Glomerular visceral epithelial cell (primary cell): ENCODE results near the gene ATG101.
"Not testable (repeated sequence)": the region's sequence is repeated elsewhere in the genome, so short reads cannot be mapped to it uniquely, and the experiment has no call there.

Experiments used
- DNase-seq: peaks from one replicate; pipeline ENCODE4 v3.0.0-alpha.2; 2016; ENCODE audit errors: extremely low spot score

Gene ATG101

DNA sequence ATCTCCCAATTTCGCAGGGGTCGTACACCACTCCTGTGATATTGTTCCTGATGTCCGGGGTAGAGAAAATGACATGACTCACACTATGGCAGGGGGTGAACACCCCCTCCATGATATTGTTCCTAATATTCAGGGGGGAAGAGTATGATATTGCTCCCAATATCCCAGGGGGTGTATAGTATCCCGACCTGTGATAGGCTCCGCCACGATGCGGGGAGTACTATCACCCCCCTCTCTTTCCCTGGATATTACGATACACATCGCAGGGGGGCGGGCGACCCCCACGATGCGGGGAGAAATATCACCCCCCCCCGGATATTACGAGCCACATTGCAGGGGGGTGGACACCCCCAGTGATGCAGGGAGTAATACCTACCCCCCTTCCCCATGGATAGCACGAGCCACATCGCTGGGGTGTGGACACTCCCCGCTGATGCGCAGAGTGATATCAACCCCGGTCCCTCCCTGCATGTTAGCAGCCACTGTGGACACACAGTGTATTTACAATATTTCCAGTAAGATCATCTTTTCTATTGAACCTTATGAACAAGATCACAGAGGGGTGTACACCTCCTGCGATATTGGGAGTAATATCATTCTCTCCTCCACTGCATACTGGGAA lies 27.4 kb downstream of the ATG101 start:
- no peak for DNase-seq

DNA sequence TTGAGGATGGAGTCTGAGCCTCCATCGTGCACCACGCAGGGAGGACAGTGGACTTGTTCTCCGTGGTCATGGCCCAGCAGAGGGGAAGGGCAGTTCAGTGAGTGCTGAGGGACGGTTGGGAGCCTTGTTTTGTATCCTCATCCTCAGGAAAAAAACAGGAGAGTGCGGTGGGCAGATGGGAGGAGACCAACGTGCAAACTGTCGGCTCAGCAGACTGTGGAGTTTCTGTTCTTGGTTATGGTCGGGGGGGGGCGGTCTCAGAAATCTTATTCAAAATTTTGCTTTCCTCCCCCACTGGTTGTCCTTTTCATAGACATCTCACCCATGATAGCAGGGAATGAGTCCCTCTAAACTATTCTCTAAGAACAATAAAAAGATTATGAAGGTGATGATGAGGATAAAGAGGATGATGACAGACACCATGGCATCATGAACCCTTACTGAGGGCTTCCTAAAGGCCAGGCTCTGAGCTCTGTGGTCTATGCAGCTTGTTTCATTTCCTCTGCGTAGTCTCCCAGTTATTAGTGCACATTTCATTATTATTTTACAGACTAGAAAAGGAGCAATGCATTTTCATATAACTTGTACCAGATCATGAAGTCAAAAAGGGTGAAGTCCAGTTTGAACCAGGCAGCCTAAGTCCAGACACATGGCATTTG lies 34.8 kb downstream of the ATG101 start:
- not testable (repeated sequence) for DNase-seq

DNA sequence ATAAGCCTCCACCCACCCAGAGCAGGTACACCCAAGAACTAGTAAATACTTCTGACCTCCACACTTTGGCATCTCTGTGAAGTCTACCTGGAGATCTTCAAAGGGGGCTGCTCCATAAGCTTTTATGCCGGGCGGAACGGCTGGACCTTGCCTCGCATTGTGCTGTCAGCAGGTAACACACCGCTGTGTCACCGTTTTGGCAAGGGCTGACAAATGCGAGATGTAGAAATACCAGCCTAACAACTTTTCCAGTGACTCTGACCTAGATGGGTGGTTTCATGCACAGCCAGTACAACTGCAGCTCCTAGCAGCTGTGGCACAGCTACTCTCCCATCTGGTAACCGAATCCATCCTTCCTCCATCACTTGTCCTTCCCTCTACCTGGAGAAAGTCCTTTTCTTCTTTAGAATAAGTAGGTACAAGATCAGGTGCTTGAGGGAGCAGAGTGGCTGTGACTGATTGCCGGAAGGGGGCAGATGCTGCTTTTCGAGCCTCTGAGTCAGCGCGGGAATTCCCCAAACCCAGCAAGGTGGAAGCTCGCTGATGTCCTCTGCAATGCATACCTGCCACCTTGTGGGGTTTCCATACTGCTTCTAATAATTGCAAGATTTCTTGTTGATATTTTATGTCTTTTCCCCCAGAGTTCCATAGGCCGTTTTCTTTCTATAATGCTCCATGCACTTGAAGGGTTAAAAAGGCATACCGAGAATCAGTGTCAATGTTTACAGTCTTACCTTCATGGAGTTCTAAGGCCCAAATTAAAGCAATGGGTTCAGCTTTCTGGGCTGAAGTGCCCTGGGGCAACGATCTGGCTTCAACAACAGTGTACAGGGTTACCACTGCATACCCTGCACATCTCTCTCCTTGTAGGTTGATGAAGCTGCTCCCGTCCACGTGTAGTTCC lies 46.7 kb downstream of the ATG101 start:
- DNase-seq = peak; percentile 53

DNA sequence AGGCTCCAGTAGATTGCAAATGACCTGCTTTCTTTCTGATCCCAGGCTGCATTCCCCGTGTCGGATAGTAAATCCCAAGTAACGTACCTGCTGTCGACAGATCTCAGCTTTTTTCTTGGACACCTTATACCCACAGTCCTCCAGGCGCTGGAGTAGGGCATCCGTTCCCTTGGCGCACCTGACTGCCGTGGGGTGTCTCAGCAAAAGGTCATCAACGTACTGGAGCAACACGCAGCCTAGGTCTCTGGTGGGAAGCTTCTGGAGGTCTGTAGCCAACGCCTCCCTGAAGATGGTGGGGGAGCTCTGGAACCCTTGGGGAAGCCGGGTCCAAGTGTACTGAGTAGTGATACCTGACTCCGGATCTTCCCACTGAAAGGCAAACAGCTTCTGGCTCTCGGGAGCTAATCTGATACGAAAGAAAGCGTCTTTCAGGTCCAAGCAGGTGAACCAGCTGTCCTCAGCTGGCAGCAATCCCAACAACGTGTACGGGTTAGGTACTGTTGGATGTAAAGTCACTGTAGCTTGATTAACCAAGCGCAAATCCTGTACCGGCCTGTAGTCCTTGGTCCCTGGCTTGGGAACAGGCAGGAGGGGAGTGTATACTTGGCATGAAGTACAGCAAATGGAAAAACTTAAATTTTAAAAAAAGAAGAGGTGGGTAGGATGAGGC lies 48.2 kb downstream of the ATG101 start:
- peak; percentile 49 for DNase-seq

DNA sequence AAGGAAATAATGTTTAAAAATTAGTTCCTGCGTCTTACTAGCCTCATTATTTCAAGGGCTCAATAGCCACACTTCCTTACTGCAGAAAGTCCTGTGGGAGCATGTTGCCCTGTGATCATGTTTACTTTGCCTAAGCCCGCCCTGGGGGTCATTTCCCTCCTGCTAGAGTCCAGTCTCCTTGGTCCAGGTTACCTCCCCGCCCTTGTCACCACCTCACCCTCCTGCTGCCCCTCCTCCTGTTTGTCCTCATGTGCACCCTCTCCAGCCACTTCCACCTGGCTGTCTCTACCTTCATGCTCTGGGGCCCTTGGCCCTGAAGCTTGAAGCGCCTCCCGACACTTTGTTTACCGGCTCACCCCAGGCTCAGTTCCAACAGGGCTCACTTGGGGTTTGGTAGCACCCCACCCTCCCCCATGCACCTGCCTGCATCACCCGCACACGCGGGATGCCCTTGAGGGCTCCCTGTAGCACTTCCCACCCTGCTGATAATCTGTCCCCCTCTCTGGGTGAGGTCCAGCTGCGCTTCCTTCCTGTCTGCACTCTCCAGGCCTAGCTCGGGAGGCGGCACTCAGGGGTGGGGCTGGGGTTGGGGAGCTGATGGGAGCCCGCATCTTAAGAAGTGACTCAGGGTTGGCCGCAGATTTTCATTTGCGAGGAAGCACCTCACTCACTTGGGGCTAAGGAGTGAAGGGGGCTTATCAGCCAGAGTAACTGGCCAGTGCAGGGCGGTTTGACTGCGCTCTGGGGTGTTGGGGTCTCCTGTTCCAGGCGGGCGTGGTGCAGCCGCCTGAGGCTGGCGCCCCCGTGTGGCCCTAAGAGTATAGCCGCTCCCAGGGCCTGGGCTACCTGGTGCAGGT lies 49.8 kb downstream of the ATG101 start:
- peak; percentile 53 for DNase-seq

DNA sequence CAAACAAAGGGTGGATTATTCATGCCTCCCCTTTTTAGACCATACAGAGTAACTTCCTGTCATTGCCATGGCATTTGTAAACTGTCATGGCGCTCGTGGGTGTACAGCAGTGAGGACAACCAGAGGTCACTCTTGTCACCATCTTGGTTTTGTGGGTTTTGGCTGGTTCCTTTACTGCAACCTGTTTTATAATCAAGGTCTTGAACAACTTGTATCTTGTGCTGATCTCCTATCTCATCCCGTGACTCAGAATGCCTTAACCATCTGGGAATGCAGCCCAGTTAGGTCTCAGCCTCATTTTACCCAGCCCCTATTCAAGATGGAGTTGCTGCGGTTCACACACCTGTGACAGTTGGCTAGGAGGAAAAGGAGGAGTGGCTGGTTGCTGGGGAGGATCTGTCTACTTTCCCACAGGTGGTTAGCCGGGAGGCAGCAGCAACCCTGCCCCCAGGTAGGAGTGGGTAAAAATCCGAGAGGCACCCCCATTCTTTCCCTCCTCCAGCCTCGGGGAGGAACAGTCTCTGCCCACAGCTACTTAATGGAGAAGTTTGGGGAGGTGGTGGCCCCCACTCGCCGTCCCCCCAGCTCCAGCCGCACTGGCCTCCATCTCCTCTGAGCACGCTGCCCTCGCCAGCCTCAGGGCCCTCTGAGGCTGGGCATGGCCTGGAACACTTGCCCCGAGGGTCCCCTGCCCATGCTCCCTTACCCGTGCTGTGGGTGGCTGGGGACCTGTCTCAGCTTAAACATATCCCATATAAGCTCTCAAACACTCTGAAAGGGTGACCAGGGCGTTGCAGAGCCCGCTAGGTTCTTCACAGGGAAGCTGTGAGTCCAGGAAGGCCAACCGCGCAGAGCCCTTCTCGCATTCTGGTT lies 51.4 kb downstream of the ATG101 start:
- DNase-seq = no peak

DNA sequence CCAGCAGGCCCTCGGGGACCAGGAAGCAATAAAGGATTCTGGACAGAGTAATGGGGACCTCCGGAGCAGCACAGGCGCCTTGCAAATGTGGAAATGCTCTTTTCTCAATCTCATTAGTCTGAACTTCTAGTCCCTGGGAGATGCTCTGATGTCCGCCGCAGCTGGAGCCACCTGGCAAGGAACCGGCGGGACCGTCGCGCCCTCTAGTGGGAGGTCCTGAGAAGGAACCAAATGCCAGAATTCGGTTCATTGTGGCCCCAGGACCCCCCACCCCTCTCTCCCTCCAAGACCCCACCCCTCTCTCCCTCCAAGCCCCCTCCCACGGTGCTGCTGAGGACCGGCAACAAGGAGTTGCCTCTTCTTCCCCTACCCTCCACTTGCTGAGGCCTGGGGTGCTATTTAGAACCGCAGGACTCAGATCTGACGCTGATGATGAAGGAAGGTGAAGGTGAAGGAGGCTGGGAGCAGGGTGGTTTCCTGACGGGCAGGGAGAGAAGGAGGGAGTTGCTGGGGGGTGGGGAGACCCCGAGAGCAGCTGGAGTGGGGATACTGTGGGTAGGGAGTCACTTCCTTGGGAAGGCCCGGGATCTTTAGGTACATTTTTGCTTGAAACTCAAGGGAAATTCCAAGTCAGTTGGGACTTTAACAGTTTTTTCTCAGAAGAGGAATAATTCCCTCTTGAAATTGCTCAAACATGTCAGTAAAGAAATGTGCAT lies 52.2 kb downstream of the ATG101 start:
- peak; percentile 46 for DNase-seq

DNA sequence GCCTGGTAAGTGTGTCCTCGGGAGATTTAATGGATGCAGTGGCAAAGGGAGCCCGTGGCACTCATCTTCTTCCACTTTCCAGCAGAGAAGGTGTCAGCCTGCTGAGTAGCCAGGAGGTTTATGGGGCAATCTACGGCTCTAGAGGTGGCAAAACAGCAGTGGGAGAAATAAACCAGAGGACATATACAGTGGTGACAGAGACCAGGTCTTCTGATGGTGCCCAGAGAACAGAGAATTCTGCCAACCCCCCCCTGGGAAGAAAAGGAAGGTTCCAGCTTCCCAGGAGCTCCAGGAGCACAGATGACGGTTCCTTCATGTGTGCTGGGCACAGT lies 52.7 kb downstream of the ATG101 start:
- no peak for DNase-seq

DNA sequence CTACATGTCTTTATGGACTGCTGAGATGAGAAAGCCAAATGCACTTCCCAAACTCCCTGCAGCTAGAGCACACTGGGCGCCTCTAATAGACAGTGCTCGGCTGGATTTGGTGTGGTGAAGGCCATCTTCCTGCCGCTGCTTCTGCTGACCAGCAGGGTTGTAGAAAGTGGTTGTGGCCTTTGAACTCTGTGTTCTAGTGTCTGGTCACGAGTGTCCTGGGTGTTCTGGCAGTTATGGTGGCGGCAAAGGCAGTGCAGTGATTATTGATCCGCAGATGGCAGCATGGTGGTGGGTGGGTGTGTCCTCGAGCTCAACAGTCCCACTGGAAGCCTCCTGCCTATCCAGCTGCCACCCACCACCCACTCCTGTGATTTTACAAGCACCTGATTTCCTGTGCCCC lies 53.1 kb downstream of the ATG101 start:
- DNase-seq = no peak

DNA sequence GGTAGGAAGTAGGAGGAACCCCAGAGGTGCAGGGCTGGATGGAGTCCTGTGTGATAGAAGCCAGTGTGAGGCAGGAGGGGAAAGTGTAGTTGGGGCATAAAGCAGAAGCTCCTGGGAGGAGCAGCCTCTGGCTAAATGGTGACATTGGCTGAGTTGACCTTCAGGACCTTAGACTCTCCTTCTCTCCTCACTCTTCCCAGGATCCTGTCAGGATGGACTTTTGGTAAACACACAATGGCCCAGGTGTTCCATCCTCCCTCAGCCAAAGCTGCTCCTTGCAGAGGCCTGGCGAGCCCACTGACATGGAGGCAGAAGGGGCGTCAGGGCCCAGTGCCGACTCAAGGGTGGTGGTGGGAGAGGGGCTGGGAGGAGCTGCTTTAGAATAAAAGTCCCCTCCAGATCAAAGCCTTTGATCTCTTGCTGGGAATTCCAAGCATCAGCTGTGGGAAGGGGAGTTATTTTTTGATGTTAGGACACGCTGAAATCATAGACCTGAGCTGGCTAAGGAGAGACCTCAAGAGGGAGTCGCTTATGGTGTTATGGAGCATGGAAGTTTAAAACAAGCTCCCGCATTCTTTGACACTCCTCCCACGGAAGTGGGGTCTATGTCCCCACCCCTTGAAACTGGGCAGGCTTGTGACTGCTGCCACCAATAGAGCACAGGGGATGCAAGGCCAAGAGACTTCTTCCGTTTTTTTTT lies 53.9 kb downstream of the ATG101 start:
- DNase-seq = no peak

DNA sequence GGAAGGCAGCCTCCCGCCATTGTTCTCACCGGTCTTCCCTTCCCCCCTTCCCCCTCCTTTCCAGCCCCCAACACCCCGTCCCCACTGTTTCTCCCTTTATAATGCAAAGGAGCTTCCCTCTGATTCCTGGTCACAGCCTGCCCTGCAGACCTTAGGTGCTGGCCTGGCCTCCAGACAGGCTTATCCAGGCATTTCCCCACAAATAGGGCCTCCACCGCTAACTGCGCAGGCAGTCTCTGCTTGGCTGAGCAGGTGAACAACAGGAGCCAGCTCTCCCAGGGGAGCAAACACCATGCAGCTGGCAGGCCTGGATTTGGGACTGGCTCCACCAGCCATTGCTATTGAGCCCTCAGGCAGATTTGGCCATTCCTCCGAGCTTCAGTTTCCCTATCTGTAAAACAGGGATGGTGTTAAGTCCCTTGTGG lies 55.7 kb downstream of the ATG101 start:
- no peak for DNase-seq

DNA sequence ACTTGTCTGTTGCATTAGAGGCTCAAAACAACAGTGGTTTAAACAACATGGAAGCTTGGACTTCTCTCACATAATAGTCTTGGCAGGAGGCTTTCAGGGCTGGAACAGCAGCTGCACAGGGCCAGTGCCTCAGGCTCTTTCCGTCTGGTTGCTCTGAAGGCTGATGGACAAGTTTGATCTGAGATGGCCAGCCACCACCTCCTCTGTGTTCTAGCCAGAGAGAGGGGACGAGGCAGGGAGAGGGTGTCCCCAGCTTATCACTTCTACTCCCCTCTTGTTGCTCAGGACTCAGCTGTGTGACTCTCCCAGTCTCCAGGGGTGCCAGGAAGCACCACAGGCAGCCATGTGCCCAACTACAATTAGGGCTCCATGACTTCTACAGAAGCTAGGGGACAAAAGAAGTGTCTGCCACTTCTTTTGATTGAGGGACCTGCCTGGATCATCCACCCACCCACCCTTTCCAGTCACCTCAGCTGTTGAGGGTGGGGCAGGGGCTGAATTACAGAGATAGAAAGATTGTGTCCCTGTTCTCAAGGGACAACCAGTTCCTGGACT lies 56.3 kb downstream of the ATG101 start:
- DNase-seq = no peak
